Retina (tissue), 1 donor: ENCODE measurements around the gene CYSRT1.
"Not testable (repeated sequence)": the region's sequence is repeated elsewhere in the genome, so short reads cannot be mapped to it uniquely, and the experiment has no call there.

Experiments
- DNase-seq: peaks from one replicate; pipeline ENCODE4 v3.0.0-alpha.2; 2016

Gene CYSRT1

DNA sequence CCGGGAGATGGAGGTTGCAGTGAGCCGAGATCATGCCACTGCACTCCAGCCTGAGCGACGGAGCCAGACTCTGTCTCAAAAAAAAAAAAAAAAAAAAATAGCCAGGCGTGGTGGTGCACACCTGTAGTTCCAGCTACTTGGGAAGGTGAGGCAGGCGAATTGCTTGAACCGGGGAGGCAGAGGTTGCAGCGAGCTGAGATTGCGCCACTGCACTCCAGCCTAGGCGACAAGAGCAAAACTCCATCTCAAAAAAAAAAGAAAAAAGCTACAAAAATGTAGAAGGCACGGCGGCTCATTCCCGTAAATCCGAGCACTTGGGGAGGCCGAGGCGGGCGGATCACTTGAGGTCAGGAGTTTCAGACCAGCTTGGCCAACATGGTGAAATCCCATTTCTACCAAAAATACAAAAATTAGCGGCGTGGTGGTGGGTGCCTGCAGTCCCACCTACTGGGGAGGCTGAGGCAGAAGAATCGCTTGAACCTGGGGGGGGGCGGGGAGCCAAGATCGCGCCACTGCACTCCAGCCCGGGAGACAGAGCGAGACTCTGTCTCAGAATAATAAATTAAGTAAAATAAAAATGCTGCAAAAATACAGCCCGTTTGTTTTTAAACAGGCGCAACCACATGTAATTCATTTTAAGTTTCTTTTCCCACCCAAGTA is 14.7 kb downstream of the CYSRT1 start:
- DNase-seq: not testable (repeated sequence)

DNA sequence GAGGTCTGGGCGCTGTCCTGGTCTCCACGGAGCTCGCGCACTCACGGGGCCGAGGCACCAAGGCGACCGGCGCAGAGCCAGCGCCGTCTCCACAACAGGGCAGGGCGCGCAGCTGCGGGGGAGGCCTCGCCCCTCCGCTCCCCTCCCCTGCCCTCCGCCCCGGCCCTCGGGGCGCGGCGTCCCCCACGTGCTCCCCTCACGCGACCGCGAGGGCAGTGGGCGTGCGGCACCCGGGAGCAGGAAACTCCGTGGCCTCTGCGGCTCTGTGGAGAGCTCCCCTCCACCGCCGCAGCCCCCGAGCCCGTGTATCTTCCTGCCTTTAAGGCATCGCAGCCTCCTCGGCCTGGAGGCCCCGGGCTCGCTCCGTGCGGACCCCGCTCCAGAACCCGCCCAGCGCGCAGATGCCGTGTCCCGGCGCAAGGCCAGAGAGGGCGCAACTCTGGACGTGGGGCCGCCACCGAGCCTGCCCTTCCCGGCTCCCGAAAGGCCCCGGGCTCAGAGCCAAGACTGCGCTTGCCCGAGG is 15.4 kb downstream of the CYSRT1 start:
- DNase-seq: no peak

DNA sequence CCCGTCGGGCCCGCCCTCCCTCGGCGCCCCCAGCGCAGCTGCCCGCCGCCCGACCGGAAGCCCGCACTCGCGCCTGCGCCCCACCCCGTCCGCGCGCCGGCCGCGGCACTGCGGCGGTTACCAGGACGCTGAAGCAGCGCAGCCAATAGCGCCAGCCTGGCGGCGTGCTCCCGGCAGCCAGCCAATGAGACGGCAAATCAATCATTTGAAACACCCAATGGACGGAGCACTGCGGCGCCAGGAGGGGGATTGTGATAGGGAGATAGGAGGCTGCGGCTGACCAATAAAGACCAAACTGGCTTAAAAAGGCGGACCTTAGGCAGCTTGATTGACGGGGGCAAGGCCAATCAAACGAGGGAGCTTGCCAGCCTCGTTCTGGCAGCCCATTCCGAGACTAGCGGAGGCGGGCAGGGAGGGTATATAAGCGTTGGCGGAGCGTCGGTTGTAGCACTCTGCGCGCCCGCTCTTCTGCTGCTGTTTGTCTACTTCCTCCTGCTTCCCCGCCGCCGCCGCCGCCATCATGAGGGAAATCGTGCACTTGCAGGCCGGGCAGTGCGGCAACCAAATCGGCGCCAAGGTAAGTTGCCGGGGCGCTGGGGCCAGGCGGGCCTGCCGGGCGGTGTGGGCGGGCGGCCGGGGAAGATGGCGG is 16.0 kb downstream of the CYSRT1 start, which contains the start of gene TUBB4B:
Gene TUBB4B, plus strand, starts transcription at position 447 of the 649 bp plus-strand sequence. Its CDS starts 74 bp downstream, at position 521.
- DNase-seq: peak; percentile 99

DNA sequence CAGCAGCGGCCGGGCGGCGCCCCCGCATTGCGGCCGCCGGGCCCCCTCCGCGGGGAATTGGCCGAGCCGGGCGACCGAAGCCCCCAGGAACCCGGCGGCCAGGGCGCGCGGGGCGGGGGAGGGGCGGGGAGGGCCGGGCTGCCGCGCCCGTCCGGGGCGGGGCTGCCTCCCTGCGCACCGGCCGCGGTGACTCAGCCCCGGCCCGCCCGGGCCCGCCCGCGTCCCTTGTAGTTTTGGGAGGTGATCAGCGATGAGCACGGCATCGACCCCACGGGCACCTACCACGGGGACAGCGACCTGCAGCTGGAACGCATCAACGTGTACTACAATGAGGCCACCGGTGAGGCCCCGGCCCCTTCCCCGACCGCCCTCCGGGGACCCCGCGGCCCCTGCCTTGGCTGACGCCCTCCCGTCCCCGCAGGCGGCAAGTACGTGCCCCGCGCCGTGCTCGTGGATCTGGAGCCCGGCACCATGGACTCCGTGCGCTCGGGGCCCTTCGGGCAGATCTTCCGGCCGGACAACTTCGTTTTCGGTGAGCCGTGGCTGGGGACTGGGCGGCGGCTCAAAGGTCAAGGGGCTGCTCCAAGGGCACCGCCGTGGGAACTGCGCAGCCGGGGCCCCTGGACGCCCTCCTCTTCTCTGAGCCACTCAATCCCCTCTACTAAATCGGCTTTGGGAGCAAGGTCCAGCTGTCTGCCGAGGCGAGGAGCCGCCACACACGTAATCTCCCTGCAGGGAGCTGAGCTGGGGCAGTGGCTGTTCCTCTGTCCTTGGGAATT is 16.7 kb downstream of the CYSRT1 start:
- DNase-seq: peak; percentile 66

DNA sequence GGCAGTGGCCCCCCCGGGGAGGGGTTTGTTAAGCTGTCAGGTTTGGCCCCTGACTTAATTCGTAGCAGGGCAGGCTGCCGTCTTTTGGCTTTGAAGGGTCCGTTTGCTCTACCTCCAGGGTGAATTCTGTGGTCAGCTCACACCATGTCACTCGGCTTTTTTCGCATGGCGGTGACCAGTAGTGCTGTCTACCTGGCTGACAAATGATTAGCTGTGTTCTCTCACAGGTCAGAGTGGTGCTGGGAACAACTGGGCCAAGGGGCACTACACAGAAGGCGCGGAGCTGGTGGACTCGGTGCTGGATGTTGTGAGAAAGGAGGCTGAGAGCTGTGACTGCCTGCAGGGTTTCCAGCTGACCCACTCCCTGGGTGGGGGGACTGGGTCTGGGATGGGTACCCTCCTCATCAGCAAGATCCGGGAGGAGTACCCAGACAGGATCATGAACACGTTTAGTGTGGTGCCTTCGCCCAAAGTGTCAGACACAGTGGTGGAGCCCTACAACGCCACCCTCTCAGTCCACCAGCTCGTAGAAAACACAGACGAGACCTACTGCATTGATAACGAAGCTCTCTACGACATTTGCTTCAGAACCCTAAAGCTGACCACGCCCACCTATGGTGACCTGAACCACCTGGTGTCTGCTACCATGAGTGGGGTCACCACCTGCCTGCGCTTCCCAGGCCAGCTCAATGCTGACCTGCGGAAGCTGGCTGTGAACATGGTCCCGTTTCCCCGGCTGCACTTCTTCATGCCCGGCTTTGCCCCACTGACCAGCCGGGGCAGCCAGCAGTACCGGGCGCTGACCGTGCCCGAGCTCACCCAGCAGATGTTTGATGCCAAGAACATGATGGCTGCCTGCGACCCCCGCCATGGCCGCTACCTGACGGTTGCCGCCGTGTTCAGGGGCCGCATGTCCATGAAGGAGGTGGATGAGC is 17.6 kb downstream of the CYSRT1 start:
- DNase-seq: no peak

DNA sequence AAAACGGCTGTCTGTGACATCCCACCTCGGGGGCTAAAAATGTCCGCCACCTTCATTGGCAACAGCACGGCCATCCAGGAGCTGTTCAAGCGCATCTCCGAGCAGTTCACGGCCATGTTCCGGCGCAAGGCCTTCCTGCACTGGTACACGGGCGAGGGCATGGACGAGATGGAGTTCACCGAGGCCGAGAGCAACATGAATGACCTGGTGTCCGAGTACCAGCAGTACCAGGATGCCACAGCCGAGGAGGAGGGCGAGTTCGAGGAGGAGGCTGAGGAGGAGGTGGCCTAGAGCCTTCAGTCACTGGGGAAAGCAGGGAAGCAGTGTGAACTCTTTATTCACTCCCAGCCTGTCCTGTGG is 18.3 kb downstream of the CYSRT1 start:
- not testable (repeated sequence) for DNase-seq

DNA sequence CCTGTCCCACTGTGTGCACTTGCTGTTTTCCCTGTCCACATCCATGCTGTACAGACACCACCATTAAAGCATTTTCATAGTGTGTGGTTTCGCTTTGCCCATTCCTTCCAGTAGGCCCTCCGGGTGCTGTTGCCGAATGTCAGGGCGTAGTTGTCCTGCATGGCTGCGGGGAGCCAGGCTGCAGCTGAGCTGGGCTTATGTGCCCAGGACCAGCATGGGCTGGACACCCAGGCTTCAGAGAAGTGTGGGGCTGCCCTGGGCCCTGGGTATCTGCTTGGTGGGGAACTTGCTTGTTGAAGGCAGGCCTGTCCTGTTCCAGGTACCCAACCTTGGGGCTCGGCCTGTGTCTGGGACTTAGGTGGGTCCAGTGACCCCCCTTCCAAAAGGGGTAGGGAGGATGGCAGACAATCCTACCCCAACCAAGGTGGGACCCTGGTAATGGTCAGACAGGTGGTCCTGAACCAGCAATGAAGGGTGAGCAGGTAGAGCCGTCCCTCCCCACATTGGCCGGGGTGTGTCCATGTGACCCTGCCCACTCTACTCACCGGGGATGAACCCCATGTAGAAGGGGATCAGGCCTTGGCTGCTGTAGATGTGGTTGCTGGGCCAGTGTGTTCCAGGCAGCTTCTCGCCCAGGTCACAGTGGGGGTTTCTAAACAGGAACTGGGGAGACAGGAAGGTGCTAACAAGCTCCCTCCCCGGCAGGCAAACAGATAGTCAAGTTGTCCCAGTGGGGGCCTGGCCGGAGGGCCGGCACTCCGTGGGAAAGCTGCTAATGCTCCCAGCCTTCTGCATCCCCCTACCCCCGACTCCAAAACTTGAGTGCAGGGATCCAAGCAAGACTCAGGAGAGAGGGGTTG is 18.9 kb downstream of the CYSRT1 start:
- no peak for DNase-seq

DNA sequence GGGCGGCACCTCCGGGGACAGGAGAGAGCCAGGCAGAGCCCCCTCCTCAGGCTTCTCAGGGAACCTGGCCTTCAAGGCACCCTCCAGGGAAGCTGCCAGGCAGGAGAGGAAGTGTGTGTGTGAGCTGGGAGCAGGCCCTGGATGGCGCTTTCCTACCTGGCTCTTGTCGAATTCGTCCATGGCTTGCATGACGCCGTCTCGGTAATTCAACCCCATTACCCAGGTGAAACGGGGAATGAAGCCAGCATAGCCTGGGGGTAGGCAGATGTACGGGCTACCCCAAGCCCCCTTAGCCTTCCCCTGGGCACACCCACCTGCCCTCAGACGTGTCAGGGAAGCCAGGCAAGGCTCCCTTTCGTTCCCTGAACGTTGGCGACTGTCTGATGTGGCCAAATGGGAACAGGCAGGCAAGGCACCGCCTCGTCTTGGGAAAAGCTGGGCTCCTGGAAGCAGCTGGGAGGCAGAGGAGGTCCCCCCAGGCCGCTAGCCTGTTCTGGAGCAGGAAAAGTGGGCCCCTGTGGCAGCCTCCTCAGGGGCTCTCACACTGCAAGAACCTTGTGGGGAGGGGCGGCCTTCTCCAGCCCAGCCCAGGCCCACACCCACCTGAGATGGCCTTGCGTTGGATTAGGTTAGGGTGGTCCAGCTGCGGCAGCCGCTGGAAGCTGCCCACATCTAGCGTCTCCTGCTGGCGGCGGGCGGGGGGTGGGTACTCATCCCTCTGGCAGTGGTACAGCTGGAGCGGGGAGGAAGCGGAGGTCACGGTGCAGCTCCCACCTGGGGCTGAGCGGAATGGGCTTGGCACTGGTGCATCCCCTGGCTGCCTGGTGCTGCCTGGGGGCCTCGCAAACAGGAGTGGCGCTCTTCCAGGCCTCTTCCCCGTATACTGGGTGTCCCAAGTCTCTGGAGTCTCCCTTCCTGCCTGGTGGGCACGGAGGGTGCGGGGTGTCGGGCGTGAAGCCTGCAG is 19.8 kb downstream of the CYSRT1 start:
- DNase-seq: peak; percentile 35

DNA sequence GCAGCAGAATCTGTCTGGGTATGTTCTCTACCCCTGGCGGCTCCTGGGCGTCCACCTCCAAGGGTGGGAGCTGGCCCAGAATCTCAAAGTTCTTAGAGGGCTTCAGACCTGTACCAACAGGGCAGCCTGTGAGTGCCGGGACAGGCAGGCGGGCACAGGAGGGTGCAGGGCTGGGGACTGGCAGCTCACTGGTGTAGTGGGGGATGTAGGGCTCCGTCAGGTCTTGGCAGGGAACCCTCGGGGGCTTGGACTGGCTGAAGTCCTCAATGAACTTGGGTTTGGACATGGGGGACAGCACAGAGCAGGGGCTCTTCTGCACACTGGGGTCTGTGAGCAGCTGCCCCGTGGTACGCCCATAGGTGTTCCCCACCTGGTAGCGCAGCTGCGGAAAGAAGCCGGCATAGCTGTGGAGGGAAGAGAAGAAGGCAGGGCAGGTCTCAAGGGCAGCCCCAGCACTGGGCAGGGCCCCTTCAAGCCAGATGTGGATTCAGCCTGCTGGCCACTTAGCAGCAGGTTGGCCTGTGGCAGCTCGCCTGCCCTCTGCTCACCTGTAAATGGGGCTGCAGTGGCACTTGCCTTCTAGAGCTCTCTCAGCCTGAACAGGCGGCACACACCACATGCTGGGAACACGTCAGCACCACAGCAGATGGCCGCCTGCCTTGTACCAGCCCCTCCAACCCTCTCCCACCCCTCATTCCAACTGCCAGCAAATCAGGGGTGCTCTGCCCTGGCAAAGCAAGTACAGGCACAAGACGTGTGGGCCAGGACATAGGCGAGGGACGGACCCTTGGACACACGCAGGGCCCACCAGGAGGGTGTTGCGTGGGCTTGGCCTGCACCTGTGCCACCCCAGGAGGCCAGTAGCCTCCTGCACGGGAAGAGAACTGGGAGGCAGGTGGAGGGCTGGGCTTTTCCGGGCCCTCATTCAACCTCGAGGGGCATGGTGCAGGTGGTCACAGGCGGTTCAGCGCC is 20.8 kb downstream of the CYSRT1 start:
- DNase-seq: no peak

DNA sequence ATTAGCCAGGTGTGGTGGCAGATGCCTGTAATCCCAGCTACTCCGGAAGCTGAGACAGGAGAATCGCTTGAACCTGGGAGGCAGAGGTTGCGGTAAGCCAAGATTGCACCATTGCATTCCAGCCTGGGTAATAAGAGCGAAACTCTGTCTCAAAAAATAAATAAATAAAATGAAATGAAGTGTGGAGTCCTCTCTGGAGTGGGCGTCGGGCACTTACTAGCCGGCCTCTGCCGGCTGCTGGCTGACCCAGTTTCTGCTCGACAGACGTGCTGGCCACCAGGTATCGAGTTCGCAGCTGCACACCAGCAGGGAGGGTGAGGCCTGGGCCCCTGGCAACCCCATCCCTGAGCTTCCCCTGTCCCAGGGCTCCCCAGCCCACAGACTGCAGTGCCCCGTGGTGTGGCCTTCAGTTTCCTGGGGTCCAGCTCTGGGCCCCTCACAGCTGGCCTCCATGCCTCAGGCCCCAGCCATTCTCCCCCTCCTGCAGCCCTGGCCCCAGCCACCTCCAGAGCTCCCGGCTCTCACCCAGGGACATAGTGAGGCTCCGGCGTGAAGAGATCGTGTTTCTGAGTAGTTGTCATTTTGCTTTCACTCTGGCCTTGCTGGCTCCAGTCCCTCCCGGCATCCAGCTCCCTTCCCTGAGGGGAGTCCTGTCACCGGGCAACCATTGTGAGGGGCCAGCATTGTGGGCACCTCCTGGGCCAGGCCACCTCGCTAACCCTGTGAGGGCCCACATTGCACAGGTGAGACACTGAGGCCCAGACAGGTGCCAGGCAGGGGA is 22.4 kb downstream of the CYSRT1 start:
- no peak for DNase-seq

DNA sequence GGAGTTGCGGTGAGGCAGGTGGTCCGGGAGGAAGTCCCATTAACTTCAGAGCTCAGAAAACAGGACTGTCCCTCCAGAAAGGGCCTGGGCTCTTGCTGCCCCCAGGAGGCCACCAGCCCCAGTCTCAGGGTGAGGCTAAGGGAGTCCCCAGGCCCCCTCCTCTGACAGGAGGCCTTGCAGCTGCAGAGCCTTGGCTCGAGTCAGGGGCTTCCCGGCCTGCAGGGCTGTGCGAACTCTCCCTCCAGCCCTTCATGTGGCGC is 22.9 kb downstream of the CYSRT1 start:
- DNase-seq: no peak

DNA sequence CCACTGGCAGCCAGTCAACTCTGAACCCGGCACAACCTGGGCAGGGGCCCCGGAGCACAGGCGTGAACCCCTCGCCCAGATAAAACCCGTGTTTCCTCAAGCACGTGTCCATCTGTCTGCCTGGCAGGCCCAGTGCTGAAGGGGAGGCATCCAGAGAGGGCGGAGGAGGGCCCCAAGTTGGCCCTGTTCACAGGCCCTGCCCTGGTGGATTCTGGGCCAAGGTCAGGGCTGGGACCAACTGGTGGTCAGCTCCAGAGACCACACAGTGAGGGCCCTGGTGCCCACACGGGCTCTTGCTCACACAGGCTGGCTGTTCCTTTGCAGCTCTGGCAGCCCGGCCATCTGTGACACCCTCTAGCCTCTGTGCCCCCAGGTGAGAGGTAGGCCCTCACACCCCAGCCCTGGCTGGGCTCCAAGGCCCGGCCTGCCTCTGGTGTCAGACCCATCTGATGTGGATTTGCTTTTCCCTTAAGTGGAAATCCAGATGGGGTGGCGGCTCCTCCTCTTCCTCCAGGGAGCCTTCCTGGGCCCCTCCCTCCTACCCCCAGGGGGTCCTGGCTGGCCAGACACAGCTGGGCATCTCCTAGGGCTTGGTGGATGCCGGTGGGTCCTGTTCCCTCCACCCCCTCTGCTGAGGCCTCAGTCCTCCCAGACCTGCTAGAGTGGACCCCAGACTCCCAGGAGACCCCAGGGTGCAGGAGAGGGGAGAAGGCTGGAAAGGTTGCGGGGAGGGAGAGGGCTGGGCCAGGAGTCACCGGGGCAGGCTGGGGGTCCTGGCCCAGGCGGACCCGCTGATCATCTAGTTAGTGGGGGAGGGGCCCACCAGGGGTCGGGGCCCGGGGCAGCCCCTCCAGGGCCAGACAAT is 25.6 kb downstream of the CYSRT1 start:
- DNase-seq: no peak

DNA sequence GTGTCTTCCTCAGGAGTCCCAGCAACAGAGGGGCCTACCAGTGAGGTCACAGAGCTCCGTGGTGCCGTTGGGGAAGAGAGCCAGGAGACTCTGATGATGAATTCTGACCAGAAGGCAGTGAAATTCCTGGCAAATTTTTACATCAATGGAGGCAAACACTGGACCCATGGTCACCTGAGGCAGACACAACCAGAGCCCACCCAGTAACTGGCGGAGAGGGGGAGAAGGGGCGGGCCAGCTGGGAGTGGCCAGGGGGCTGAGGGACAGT is 26.2 kb downstream of the CYSRT1 start, which contains the start of gene STPG3:
Gene STPG3, plus strand, starts transcription at position 93 of the 268 bp plus-strand sequence. Its CDS starts 1 bp downstream, at position 94.
- DNase-seq: no peak

DNA sequence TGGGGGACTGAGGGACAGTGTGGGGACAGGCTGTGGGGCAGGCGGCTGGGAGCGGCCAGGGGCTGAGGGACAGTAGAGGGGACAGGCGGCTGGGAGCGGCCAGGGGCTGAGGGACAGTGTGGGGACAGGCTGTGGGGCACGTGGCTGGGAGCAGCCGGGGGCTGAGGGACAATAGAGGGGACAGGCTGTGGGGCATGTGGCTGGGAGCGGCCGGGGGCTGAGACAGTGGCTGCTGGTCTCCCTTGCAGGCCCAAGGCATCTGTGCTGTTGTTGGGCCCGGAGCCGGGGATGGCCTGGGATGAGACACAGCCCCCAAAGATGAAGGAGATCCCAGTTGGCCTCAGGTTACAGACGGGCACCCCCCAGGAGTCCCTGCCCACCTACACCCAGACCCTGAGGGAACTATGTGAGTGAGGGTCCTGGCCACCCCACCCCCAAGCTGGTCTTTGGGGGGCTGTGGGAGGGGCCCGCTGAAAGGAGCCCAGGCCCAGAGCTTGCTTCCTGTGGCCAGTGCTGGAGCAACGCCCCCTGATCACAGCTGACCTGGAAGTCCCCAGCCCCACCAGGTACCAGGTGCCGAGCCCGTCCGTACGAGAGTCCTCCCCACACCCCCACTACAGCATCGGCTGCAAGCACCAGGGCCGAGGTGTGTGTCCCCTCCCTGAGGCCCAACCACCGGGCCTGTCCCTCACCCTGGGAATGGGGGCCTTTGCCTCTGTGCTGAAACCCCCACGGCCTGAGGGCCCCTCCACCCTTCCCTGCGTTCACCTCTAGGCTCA is 26.7 kb downstream of the CYSRT1 start:
- DNase-seq: no peak

DNA sequence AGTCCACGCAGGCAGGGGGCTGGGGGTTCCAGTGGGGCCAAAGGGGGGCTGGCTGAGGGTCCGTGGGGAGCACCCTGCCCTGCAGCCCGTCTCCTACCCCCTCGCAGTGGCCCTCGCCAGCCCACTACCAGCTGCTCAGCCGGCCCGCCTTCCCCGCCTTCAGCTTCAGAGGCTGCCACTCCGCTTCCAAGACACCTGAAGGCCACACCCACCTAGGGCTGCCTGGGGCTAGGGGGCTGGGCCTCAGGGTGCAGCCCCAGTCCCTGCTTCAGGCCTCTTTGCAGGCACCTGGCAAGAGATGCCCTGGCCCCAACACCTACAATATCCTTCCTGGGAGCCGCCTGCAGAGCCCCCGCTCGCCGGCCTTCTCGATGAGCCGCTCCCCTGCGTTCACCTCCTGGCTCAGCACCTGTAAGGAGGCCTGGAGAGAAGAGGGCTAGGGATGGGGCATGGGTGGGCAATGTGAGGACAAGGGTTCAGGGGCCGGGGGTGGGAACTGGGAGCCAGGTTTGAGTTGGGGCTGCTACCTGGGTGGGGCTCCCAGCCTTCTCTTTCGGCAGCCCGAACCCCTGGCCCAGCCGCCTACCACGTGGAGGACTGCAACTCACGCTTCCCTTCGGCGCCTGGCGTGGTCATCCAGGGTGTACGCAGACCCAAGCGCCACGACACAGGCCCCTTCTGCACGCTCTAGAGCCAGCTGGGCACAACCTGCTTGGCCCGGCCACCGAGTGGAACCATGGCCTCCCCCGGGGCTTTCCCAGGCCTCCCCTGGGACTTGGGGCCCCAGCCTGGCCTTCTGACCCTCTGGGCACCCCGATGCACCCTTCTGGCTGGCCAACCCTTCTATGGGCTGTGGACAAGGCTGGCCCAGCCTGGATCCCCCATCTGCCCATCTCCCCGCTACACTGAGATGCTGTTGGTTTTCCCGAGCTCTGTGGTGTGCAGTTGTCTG is 27.9 kb downstream of the CYSRT1 start:
- DNase-seq: no peak
